ENCODE results near the gene JUP. TPM values are rescaled to one million over a fixed set of nuclear protein-coding genes. Genes with fewer than 3 reads are reported as not detected.

JUP gene
- total and polyA plus RNA-seq, 2 of the 13 experiments (the other 11 are each of a cell fraction or from before 2014, with no cell fraction given), result 12.1 to 20.6 TPM

- TF ChIP-seq ZNF17 (CRISPR knock-in tag; IDR thresholded peaks at IDR 0.05), result no peak
- no peak for TF ChIP-seq ZNF792 (CRISPR knock-in tag; IDR thresholded peaks at IDR 0.05)
- TF ChIP-seq ZNF329 (CRISPR knock-in tag; IDR thresholded peaks at IDR 0.05; ENCODE audit: low read depth), result no peak
- no peak for TF ChIP-seq SRSF4 (IDR thresholded peaks at IDR 0.05; ENCODE audit: low read depth, low read length, poor library complexity, severe bottlenecking)
- no peak for TF ChIP-seq ZSCAN20 (CRISPR knock-in tag; IDR thresholded peaks at IDR 0.05; ENCODE audit: borderline replicate concordance)
- TF ChIP-seq ZNF224 (CRISPR knock-in tag; IDR thresholded peaks at IDR 0.05), result no peak
- no peak for TF ChIP-seq KIAA2018 (CRISPR knock-in tag; IDR thresholded peaks at IDR 0.05; ENCODE audit: borderline replicate concordance)
- TF ChIP-seq MXD4 (CRISPR knock-in tag; IDR thresholded peaks at IDR 0.05), result peak; percentile 42; the same call in 1 of the 2 replicates
- TF ChIP-seq CAMTA2 (CRISPR knock-in tag; IDR thresholded peaks at IDR 0.05; ENCODE audit: borderline replicate concordance), result no peak
- no peak for TF ChIP-seq EHMT2 (IDR thresholded peaks at IDR 0.05; ENCODE audit: borderline replicate concordance, low read depth, low read length)
- TF ChIP-seq ZNF251 (CRISPR knock-in tag; IDR thresholded peaks at IDR 0.05), result no peak
- TF ChIP-seq ZNF549 (CRISPR knock-in tag; IDR thresholded peaks at IDR 0.05), result no peak
- TF ChIP-seq NR2F2 (IDR thresholded peaks at IDR 0.05; ENCODE audit: borderline replicate concordance, low read depth), result no peak
- TF ChIP-seq ZNF160 (CRISPR knock-in tag; IDR thresholded peaks at IDR 0.05), result no peak
- no peak for TF ChIP-seq ZNF382 (CRISPR knock-in tag; IDR thresholded peaks at IDR 0.05; ENCODE audit: borderline replicate concordance)
- TF ChIP-seq BRCA1 (CRISPR knock-in tag; IDR thresholded peaks at IDR 0.05), result no peak
- TF ChIP-seq GFI1 (CRISPR knock-in tag; IDR thresholded peaks at IDR 0.05; ENCODE audit: borderline replicate concordance), result peak; percentile 14; the same call in 1 of the 2 replicates
- TF ChIP-seq SKIL (CRISPR knock-in tag; IDR thresholded peaks at IDR 0.05; ENCODE audit: borderline replicate concordance), result no peak
- no peak for TF ChIP-seq ZNF331 (CRISPR knock-in tag; IDR thresholded peaks at IDR 0.05)
- no peak for TF ChIP-seq NKX3-1 (CRISPR knock-in tag; IDR thresholded peaks at IDR 0.05)
- no peak for TF ChIP-seq ZMAT3 (CRISPR knock-in tag; conservative IDR thresholded peaks at IDR 0.05)
Observed at GRCh38 chr17:41810659-41811548, 24.4 kb upstream of the JUP start (continued).
